Left renal cortex interstitium (tissue), 4 donors: Measurements from ENCODE around the gene C1QTNF12. TPM values are rescaled to one million over a fixed set of nuclear protein-coding genes. Genes with fewer than 3 reads are reported as not detected.
"Not testable (repeated sequence)": the region's sequence is repeated elsewhere in the genome, so short reads cannot be mapped to it uniquely, and the experiment has no call there.

Experiments
- DNase-seq, 4 donors: peaks; one replicate each; pipeline ENCODE4 v3.0.0-alpha.2; 2013; ENCODE audit warnings: low read depth in 4 of 4, low spot score in 2 of 4, missing footprints in 1 of 4
- polyA plus RNA-seq, 4 donors: library from polyadenylated mRNA; unstranded; fragments of 120-200 nt; gene quantifications; one replicate each; pipeline ENCODE4 v1.2.1, GENCODE V29; 2013; ENCODE audit not compliant: insufficient read length in 4 of 4

Gene C1QTNF12
- polyA plus RNA-seq, 4 donors = 7.2 to 17.3 (median 14.9) TPM

GRCh38 chr1:1260843-1261560 lies 14.5 kb upstream of the C1QTNF12 start:
- DNase-seq = no peak

DNA sequence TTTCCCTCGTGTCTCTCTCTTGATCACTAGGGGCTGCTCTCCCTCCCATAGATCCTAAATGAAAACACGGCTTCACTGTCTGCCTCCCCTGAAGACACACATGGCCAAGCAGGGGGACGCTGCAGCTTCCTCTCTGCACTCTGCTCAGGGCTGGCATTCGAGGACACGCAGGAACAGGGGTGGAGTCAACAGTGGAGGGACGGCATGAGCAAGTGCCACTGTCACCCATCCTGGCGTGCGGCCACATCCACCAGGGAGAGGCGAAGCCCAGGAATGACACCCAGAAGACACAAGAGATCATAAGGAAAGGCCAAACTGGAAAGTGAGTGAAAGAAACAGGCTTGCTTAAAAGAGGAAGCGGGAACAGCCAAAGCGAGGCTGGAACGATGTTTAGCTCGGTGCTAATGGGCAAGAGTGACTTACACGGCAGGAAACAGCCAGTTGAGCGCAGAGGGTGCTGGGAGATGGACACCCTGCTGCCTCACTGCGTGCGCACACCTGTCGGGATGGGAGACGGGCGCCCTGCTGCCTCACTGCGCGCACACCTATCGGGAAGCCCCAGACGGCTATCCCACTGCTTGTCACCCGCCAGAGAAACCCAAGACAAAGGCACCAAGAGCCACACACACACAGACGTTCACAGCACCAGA lies 13.6 kb upstream of the C1QTNF12 start:
- no peak for DNase-seq

GRCh38 chr1:1259540-1259939 lies 13.0 kb upstream of the C1QTNF12 start:
- DNase-seq = no peak

DNA sequence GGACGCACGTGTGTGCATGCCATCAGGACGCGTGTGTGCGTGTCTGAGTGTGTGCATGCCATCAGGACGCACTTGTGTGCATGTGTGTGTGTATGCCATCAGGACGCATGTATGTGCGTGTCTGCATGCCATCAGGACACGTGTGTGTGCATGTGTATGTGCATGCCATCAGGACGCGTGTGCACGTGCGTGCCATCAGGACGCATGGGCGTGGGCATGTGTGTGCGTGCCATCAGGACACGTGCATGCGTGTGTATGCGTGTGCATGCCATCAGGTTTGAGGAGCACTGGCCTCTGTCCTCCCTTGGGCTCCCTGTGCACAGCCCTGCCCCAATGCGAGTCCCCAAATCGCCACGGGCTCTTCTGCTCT lies 12.6 kb upstream of the C1QTNF12 start:
- DNase-seq = no peak

DNA sequence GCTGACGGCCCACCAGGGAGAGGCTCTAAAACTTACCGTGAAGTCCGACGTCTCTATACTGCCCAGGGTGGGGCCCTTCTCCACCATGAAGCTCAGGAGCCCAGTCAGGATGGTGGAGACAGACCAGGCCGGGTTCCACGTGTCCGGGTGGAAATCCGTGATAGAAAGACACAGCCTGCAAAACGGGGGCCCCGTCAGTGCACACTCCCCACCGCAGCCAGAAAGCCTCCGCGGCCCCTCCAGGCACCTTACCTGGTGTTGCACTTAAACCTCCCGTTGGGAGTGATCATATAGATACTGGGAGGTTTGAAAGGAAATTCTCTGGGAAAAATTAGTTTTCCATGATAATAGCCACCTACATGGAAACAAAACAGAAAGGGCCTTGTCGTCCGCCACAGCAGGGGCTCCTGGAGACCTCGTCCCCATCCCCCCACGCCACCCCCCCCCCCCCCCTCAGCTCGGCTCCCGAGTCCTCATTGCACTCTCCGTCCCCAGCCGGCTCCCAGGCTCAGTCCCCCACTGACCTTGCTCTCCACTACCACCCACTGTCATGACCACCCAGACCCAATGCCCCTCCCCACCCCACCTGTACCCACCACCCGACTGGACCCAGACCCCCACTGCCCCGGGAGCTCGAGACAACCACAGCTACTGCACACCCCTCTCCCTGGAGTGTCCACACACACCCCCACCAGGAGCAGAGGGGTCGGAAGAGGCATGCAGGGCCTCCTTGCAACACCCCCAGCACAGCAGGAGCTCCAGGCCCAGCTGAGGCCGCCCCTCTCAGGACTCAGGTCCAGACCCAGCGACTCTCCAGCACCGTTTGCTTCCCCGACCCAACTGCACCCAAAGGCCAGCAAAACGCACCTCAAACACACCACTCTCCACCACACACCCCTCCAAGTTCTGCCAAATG lies 10.7 kb upstream of the C1QTNF12 start:
- no peak for DNase-seq

- DNase-seq = no peak
Measured at GRCh38 chr1:1255611-1256010, 9.1 kb upstream of the C1QTNF12 start.

- no peak for DNase-seq
Measured at GRCh38 chr1:1255078-1255477, 8.6 kb upstream of the C1QTNF12 start.

DNA sequence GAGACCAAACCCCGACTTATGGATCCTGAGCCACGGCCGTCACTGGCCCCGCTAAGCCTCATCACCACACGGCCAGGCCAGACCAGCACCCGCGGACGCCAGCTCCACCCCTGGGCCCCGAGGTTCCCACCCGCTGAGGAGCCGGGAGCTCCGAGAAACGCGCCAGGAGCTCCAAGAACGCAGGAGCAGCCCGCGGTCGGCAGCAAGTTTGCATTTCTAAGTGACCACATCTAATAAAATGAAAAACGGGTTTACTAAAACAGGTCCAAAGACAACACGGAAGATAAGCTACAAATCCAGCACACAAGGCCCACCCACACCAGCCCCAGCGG lies 8.1 kb upstream of the C1QTNF12 start:
- no peak for DNase-seq

DNA sequence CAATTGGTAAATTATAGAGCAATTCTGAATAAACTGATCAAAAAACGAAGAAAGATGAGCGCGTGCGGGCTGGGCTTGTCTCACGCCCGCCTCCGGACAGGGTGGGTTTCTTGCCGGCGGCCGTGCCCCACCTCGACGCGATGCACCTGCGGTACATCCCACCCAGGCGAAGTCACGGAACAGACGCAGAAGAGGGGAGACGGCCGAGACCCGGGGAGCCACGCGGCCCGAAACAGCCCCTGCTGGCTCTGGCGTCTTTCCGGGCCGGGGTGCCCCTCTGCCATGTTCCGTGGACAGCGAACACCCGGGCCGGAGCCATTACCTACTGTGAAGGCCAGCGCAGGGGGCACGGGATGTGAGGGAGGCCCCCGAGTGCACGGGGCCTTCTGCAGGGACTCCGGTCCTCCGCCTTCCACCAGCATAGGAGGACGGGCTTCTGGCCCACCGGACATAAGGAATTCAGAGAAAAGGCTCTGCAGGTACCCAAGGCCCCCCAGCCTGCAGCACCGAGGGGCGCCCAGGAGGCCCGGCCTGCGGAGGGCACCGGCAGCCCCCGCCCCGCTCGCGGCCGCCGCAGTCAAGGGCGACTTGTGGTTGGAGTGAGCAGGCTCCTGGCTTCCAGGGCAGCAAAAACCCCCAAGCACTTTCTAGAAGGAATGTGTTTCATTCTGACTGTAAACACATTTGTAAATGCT lies 7.6 kb upstream of the C1QTNF12 start:
- no peak for DNase-seq

DNA sequence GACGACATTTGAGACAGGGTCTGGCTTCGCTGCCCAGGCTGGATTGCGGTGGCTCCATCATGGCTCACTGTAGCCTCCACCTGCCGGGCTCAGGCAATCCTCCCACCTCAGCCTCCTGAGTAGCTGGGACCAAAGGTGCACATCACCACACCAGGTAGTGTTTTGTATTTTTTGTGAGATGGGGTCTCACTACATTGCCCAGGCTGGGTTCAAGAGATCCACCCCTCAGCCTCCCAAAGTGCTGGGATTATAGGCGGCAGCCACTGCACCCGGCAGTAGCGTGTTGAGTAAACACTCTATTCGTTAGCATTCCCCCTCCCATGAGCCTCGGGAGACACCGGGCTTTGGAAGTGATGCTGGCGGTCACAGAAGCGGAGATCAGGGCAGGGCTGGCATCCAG lies 6.8 kb upstream of the C1QTNF12 start:
- DNase-seq = no peak

DNA sequence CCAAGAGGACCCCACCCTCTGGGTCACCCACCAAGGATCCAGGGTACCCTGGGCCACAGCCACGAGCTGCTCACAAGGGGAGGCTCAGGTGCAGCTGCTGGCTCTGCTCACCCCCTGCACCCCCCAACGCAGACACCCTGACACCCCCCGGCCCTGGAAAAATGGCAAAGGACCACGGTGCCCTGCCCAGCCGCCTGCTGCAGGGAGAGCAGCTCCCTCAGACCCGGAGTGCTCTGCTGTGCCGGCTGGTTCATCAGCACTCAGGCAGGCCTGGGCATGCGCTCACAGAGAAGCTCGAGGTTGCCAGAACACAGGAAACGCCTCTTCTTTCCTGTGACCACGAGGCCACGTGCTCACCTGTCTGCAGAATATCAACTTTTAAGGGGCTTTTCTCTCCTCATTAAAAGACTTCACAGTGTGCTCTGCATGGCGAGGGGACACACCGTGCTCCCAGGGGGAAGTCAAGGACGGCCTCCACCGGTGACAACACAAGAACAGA lies 4.3 kb upstream of the C1QTNF12 start:
- no peak for DNase-seq

DNA sequence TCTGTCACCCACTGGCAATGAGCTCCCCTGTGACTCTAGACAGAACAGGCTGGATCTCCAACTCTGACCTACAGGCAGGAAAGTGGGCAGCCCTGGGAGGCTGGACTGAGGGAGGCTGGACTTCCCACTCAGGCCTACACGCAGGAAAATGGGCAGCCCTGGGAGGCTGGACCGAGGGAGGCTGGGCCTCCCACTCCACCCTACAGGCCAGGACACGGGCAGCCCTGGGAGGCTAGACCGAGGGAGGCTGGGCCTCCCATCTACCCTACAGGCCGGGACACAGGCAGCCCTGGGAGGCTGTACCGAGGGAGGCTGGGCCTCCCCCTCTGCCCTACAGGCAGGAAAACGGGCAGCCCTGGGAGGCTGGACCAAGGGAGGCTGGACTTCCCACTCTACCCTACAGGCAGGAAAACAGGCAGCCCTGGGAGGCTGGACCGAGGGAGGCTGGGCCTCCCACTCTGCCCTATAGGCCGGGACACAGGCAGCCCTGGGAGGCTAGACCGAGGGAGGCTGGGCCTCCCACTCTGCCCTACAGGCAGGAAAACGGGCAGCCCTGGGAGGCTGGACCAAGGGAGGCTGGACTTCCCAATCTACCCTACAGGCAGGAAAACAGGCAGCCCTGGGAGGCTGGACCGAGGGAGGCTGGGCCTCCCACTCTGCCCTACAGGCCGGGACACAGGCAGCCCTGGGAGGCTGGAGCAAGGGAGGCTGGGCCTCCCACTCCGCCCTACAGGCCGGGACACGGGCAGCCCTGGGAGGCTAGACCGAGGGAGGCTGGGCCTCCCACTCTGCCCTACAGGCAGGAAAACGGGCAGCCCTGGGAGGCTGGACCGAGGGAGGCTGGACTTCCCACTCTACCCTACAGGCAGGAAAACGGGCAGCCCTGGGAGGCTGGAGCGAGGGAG lies 1.7 kb upstream of the C1QTNF12 start:
- DNase-seq = not testable (repeated sequence)

GRCh38 chr1:1247341-1247913 lies 905 bp upstream of the C1QTNF12 start:
- DNase-seq = no peak

DNA sequence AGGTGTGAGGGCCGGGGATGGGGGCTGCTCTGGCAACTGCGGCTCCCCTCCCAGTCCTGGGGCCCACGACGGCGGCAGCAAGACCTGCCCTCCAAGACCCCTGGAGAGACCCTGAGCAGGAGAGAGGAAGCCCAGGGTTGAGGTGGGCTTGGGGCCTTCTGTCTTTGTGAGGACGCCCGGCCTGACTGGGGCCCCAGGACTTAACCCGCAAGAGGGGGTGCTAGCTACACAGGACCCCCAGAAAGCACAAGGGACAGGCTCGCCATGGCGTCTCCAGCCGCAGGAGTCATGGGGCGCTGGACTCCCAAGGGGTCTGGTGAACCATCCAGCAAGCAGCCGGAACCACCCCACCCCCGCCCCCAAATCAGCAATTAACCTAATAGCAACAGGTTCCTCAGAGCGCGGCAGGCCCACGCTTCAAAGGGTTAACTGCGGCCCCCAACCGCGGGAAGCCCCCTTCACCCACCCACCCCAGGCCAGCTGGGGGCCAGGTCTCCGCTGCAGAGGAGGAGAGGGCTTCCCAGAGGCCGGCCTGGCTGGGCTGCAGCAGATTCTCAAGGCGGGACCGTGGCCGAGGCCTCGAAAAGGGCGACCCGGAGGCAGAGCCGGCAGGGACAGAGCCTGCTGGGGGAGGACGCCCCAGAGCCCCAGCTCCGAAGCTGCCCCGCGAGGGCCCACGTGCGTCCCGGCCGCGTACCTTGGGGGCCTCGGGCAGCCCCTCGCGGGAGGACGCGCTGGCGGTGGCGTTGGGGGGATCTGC lies 525 bp downstream of the C1QTNF12 start:
- DNase-seq = no peak

- no peak for DNase-seq
Measured at GRCh38 chr1:1245178-1245816, 1.2 kb downstream of the C1QTNF12 start.

DNA sequence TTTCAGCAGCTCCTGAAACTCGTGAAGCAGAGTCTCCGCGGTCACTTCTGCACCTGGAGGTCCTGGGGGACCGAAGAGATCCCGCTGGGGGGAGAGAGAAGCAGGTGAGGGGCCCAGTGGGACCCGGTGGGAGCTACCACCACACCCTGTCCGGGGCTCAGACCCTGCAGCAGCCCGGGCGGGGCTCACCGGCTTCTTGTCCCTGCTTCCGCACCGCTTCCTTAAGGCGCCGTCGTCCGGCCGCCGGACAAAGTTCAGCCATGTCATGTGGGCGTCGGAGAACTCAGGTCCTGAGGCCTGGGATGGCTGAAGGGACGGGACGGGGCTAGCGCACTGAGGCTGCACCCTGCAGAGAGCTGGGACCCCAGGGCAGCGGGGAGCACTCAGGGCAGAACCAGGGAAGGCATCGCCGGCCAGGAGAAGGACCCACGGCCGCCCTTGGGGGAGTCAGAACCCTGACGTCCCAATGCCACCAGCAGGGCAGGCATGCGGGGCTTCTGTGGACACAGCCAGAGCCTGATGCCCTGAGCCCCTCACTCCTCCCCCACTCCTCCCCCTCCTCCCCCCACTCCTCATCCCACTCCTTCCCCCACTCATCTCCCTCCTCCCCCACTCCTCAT lies 2.2 kb downstream of the C1QTNF12 start:
- DNase-seq = no peak

GRCh38 chr1:1243807-1244191 lies 2.7 kb downstream of the C1QTNF12 start:
- no peak for DNase-seq

DNA sequence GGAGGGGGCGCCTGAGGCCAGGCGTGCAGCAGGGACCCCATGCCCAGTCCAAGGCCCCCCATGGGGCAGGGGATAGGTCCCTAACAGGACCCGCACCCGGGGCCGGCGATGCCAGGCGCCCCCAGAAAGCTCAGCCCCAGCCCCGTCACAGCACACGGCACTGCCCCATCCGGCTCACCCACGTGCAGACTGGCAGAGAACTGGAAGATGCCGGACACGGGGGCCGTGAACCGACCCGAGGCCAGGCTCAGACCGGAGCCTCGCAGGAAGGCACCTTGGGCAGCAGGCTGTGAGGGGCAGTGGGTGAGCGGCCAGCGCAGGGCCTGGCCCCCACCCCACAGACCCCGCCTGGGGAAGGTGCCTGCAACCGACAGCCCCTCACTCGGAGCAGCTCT lies 3.3 kb downstream of the C1QTNF12 start:
- no peak for DNase-seq
